ENCODE results near the gene OSBPL10. TPM values are rescaled to one million over a fixed set of nuclear protein-coding genes. Genes with fewer than 3 reads are reported as not detected.

OSBPL10 gene
- polyA plus RNA-seq, 1 donor: 10.9 TPM

DNA sequence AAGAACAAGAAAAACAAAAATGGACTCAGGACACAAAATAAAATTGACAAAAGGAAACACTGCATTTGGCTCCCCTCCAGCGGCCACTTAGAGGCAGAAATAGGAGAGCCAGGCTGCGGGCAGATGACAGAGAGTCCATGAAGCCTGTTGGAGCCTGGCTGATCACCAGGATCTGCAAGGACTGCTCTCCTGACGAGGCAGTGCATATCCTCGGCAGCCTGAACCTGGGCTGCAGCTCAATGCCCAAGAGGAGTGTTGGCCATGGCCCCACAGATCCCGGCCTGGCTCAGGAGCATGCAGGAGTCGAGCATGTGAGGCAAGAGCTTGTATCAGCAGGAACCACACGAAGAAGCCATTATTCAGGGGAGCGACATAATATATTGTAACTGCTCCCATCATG, 248.5 kb downstream of the OSBPL10 start:
- no peak for DNase-seq

DNA sequence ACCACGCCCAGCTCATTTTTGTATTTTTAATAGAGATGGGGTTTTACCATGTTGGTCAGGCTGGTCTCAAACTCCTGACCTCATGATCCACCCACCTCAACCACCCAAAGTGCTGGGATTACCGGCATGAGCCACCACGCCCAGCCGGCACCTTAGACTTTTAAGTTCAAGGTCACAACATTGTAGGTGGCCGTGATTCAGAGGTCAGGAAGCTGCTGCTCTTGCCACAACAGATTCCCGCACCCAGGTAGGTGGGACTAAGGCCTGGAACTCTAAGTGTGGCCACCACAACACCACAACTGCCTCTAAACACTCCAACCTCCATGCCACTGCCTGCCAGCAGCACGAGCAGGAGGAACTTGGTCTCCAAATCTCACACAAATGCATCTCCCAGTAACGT, 251.5 kb downstream of the OSBPL10 start:
- no peak for DNase-seq

DNA sequence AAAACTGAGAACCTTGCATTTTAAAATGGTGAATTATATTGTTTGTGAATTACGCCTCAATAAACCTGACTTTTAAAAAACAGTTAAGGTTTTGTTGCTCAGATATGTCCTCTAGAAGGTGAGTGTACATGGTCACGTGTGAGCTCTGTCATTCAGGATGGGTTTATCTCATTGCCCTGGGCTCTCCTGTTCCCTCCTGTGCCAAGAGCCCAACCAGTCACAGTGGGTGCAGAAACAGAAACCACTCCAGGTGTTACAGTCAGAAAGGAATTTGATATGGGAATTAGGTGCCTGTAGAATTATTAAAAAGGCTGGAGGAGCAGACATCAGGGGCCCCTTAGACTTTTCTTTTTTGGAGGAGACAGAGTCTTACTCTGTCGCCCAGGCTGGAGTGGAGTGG, 252.0 kb downstream of the OSBPL10 start:
- no peak for DNase-seq

DNA sequence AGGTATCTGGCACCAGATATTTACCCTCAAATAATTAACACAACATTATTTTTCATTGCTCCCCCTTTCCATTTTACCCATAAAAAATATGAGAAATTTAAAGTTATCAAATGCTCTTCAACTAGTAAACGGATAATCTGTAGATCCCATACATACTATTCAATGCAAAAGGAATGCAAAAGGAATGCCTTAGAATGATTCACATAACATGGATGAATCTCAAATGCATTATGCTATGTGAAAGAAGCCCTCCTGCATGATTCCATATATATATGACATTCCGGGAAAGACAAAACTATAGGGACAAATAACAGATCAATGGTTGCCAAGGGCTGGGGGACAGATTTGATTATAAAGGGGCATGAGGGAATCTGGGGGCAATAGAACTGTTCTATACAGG, 252.7 kb downstream of the OSBPL10 start:
- no peak for DNase-seq

DNA sequence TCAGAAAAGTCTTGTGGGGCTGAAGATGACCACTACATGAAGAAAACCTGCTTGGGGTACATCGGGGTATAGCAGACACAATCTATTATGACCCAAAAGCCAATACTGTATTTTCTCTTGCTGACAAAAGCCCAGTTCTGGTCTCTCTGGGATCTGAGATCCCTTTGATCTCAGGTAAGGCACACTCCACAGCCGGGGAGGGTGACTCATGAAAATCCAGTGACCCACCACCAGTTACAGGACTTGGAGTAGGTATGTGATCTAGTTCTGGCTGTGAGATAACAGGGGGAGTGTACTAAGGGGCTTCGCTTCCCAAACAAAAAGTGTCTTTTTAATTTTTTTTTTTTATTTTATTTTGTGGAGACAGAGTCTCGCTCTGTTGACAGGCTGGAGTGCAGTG, 255.1 kb downstream of the OSBPL10 start:
- no peak for DNase-seq

DNA sequence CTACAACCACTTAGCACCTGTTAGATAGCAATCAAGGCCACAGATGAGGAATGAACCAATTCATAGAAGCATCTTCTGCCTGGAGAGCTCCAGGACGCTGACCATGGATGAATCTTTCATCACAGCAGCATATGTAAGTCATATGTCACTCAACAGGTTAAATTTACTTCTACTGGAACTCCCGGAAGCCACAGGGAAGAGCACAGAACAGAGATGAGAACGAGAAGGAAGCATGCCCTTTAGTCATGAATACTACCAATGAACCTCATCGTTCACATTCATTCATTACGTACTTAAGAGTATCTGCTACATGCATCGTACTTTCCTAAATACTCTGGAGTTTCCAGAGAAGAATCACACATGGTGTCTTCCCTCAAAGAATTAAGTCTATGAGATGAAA, 255.5 kb downstream of the OSBPL10 start:
- DNase-seq: no peak

DNA sequence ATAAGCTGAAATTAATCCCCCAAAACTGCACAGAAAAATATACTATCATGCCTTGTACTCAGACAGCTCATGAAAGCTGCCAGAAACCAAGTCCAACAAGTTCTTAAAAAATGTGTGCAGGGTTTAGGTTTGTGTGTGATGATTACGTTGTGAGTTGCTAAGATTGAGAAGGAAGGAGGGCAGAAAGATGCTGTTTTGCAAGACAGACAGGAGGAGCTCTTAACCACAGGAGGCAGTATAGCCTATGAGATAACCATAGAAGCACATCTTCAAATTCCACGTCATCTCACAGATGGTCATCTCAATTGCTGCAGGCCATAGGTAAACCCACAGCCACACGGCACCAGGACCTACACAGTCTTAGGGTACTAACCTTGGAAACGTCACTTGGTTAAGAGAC, 256.4 kb downstream of the OSBPL10 start:
- no peak for DNase-seq

DNA sequence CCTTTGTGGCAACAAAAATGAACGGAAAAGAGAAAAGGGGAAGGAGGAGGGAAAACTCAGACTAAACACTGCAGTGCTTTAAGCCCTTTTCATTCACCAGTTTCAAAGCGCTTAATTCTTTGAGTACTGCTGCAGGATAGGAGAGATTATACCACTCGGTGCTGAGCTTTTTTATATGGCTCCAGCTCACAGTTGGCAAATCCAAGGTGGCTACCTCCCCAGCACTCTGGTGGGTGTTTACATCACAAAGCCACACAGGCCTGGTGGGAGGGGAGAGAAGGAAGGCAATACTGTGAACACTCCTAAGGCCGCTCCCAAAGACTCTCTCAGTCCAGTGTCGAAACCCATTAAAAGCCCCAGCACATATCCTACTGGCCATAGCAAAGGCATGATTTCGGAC, 256.9 kb downstream of the OSBPL10 start:
- DNase-seq: no peak

DNA sequence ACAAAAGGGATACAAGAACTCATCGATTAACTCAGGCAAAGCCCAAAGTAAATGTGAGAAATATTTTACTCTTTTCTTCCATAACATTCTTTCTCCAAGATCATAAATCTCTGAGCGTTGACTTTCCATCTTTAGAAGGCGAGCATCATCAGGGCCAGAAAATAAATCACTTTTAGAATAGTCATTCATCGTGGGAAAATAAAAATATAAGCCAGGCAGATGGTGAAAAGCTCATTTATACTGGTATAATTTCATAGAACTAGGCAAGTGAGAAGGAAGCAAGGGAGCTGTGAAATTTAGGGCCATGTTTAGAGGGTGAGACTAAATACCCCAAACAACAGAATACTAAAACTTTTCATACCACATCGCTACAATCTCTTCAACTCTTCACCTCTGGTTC, 257.4 kb downstream of the OSBPL10 start:
- DNase-seq: no peak

DNA sequence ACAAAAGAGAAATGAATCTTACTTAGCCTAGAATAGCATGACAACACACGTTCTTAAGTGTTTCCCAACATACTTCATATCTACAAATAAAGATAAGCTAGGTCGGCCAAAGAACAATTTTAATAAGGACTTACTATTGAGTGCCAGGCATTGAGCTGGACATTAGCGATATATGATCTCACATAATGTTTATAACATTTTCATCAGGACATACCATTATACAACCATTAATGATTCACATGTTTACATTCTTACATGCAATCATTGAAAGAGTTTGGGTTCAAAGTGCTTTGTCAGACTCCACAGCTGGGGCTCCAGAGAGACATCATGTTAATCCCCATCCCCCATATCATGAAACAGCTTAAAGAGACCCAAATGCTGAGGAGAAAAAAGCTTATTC, 259.4 kb downstream of the OSBPL10 start:
- DNase-seq: no peak

DNA sequence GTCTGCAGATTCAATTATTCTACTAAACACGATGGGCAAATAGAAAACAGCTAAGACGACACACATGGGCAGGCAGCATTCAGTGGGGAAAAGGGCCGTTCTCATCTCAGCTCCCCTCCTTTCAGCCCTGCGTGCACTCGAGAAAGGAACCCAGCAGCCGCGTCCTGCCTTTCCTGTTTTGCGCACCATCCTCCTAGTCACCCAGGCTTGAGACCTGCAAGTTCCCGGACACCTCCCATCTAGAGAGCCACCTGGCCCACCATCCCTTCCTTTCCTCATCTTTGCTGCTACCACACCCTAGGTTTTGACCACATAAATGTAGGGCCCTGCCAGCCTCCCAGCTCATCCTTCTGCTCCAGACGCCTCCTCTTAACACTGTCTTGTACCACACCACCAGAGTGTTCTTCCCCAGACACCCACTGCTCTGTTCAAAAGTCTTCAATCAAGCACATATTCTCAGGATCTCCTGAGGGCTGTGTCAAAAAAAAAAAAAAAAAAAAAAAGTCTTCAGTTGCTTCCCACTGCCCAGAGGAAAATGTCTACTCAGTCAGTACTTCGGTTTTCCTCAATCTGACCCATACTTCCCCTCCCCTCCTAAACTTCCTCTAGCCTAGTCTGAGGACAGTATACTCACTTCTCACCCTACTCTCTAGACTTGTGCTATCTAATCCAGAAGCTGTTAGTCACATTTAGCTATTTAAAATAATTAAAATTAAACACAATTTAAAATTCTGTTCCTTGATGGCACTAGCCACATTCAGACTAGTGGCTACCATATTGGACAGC, 266.4 kb downstream of the OSBPL10 start:
- no peak for DNase-seq

DNA sequence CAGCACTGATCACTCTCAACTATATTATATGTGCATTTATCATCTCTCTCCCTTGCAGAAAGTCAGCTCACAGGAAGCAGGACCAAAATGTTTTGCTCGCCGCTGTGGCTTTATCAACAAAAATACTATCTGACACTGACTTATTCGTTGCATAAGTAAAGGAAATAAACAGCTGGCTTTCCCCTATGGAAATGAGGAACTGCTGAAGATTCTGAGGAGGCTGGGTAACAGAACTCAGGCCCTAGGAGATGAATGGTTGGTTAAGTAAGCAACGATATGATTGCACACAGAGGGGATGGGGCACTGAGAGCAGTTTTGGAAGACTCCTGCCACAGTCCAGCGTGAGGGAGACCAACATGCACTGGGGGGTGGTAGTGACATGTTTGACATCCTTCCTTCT, 267.2 kb downstream of the OSBPL10 start:
- DNase-seq: no peak

DNA sequence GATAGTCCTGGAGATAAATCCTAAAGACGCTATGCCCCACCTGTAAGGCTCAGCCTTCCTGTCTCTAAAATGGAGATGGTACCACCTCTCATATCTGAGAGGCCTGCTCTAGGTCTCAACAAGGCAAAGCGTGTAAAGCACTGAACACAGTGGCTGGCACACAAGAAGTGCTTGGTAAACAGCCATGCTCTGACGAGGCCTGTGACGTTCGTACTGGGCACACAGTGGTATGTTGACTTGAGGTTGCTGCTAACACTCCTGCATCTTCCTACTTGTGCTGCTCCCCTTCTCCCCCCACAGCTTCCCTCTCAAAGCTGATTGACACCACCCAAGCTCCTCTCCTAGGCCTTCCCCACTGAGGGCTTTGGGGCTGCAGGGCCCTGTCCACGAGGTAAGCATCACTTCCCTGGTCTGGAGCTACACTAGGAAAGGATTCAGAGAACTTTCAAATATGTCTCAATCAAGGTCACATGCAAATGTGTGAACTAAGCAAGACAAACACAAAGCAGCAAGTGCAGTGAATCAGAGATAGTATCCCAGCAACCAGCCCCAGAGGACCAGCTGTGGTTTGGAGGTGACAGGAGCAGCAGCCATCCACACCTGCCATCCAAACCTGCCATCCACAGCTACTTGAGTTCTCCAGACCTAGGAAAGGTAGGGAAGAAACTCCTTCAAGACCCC, 270.8 kb downstream of the OSBPL10 start:
- no peak for DNase-seq

DNA sequence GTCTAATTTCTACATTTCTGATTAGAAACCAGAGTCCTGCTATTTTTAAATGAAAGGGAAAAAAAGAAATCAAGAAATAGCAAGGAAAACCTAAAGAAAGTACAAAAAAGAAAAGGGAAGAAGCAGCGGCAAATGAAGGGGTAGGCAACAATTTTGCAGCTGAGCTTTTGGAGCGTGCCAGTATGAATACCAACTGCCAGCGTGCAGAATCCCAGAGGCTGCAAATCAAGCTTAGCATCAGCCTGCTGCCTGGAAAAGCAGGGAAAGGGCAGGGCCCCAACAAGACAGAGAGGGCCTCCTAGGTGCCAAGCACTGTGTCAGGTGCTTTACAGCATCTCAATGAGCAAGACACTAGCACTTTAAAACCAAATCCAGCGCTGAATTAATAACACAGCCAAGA, 271.5 kb downstream of the OSBPL10 start:
- DNase-seq: no peak

DNA sequence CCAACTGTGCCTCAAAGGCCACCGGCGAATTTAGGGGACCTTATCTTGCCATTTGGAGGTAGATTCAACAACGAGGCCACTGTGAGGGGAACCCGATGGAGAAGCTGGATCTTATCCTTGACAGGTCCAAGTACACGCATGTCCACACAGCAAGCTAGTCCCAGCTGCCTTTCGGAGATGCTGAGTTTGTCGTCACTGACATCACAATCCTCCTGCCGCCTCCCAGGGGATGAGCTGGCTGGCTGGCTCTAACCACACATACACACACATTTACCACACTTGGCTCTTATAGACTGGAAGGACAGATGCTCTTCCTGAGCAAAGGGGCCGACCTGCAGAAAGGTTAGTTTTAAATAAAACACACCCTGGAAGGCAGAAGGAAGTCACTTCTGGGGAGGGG, 272.1 kb downstream of the OSBPL10 start:
- DNase-seq: no peak

DNA sequence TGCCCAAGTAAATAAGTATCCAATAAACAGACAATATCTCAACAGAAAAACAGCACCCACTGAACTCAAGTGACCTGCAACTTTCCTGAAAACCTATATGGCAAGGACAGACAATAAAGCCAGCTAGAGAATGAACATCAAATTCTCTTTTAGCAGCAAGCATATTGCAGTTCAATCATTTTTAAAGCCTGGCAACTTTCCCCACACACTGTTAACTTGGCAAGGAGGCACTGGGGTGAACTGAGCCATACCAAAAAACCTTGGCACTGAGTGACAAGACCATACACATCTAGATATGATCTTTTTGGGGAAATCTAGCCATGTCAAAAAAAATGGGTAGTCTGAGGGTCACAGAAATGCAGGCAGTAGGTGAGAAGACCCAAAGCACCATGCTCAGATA, 273.8 kb downstream of the OSBPL10 start:
- DNase-seq: no peak

DNA sequence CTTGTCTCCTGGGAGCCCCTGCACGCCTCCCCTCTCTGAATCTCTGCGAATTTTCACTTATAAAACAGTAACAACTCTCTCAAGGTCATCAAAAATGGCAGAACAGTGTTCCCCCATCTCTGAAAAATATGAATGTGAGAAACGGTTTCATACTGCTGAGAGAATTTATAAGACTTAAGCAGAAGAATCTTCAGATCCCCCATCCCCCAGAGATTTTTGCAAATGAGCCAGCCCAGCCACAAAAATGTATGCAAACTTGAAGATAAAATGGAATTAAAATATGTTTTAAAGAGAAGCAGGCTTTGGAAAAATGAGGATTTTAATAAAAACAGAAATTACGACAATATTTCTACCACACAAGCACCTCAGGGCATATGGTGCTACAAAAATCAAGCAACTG, 275.3 kb downstream of the OSBPL10 start:
- DNase-seq: no peak

DNA sequence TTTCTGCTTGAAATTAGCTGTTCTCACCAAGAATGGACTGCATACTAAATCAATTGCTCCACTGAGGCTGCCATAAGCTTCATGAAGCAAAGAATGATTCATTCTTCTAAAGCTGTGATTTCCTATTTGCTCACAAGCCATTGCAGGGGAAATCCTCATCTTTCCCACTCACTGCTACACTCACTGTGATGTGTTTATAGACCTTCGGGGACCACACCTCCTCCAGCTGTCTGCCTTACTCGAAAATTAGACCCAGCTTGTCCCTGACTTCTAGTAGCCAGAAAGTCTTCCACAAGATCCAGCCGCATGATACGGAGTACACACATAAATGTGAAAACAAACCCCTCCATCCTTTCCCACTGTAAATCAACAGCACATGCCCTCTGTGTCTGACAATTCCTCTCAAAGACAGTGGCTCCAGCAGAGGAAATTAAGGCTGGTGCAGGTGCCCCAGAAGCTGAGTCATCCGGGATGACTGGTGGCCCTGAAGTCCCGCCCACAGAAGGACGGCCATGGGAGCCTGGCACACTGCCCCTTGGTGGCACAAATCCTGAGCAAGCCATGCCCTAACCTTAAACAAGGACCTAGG, 276.4 kb downstream of the OSBPL10 start:
- peak; percentile 41 for DNase-seq

DNA sequence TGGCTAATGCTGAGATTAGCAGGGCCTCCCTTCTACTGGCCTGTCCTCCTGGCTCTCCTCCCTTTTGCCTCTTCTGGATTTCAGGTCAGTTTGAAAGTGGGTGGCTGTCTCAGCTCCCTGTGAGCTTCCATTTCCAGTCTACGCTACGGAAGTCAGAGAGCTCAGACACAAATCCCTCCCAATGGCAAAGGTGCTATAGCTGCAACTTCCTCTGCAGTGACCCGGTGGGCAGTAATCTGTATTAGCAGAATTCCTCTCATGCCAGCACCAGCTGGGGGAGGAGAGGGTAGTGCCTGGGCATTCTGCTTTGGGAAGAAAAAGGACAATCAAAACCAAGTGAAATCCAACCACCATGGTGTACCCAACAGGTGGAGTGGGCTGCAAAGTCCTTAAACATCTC, 276.9 kb downstream of the OSBPL10 start:
- DNase-seq: no peak

DNA sequence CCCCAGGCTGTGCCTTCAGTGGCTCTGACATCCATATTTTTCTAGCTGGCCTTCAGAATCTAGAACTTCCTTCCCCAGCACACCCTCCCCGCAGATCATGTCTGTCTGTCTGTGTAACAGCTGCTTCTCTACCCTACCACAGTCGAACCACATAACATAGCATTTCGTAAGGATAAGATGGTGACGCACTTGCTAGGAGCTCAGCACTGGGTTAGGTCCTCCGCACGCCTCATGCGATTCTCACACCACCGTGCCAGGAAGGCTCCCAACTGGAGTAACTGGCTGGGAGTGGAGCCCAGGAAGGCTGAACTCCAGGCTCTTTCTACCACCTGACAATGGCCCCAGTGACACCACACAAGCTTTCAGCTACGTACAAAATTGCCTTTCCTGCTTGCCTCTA, 279.8 kb downstream of the OSBPL10 start:
- DNase-seq: no peak

DNA sequence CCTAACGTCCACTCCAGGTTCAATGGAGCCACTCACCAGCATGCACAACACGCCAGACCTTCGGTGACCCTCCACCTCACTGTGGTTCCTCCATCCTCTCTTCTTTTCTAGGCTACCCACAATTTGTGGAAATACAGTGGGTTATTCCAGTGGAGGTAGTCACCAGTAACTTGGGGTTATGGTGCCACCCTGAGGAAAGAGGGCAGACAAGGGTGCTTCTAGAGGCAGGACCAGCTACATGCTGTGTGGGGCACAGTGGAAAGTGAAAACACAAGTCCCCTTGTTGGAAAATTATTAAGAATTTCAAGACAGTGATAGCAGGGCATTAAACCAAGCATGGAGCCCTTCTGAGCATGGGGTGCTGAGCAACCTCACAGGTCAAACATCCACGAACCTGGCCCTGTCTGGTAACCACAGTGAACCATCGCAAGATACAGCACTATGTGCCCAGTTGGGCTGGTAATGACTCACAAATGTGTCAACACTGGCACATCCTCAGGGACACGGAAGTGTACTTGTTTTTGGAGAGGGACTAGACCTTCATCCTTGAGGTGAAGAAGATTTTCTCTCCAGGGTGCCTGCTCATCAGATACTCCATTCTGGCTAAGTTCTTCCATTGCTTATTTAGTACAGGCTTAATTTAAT, 281.6 kb downstream of the OSBPL10 start:
- DNase-seq: no peak

DNA sequence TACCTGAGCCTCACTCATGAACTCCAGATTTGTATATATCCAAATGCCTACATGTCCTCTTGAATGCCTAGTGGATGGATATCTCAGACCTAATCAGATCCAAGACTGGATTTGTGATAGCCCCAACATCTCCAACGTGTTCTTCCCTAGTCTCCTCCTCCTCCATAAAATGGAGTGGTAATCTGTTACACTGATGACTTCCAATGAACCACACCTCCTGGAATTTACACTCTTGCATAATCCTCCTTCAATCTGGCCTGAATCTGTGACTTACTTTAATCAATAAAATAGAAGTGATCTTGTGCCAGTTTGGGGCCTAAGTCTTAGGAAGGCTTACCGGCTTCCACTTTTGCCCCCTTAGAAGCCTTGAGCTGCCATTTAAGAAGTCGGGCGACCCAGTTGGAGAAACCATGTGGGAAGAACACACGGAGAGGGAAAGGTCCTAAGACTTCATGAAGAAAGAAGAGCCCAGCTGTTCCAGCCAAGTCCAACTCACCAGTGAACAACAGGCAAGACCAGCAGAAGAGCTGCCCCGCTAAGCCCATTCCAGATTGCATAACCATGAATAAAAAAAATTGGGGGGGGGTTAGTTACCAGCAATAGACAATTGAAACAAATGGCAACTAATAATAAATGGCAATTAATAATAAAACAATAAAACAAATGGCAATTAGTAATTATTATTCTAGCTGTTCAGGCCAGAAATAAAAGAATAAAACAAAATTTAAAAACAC, 284.1 kb downstream of the OSBPL10 start:
- no peak for DNase-seq

DNA sequence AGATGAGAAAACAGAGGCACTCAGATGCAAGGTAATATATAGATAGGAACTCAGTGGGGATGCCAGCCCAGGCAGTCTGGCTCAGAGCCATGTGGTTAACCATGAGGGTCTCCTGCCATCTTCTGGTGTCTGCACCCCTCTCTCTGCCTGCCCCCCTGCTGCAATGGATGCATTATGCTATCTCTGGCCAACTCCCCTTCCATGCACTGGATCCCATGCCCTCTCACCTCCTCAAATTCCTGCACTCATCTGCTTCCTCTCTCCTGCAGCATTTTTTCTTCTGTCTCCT, 285.1 kb downstream of the OSBPL10 start:
- DNase-seq: no peak
